Astrocyte (in vitro differentiated cells and primary cell): ENCODE measurements around the gene MTCH1. TPM values are rescaled to one million over a fixed set of nuclear protein-coding genes. Genes with fewer than 3 reads are reported as not detected.

Source experiments
- DNase-seq: peaks from one replicate; pipeline ENCODE4 v3.0.0-alpha.2; 2010; ENCODE audit warnings: low read depth
- FAIRE-seq: peaks from 2 replicates; lab custom pipeline; 2011; peaks lifted over from hg19 to GRCh38; lab: Jason Lieb, UNC
- H2AFZ ChIP-seq: 2 replicates; pipeline ENCODE4 v1.6.0; 2012; ENCODE audit warnings: low read depth, low read length, inconsistent platforms
- H3K27ac ChIP-seq: 2 replicates; pipeline ENCODE4 v1.5.1; 2011; ENCODE audit warnings: low read depth, low read length, inconsistent platforms
- H3K27me3 ChIP-seq: 2 replicates; pipeline ENCODE4 v1.6.0; 2011; ENCODE audit warnings: low read length, inconsistent platforms; ENCODE audit not compliant: insufficient read depth
- H3K36me3 ChIP-seq: 2 replicates; pipeline ENCODE4 v1.5.1; 2011; ENCODE audit warnings: low read length, inconsistent platforms; ENCODE audit not compliant: insufficient read depth
- H3K4me1 ChIP-seq: 2 replicates; pipeline ENCODE4 v1.5.1; 2011; ENCODE audit warnings: low read length, inconsistent platforms; ENCODE audit not compliant: insufficient read depth
- H3K4me2 ChIP-seq: 2 replicates; pipeline ENCODE4 v1.6.0; 2012; ENCODE audit warnings: low read length, inconsistent platforms
- H3K4me3 ChIP-seq: 2 replicates; pipeline ENCODE4 v1.5.1; 2011; ENCODE audit warnings: low read depth, mild to moderate bottlenecking, low read length, inconsistent platforms; ENCODE audit not compliant: insufficient read depth
- H3K79me2 ChIP-seq: 2 replicates; pipeline ENCODE4 v1.6.0; 2012; ENCODE audit warnings: mild to moderate bottlenecking, low read length, inconsistent platforms; ENCODE audit not compliant: insufficient read depth
- H3K9ac ChIP-seq: 2 replicates; pipeline ENCODE4 v1.6.0; 2012; ENCODE audit warnings: mild to moderate bottlenecking, low read length, inconsistent platforms
- H3K9me3 ChIP-seq: 2 replicates; pipeline ENCODE4 v1.5.1; 2012; ENCODE audit warnings: low read depth, mild to moderate bottlenecking, low read length, inconsistent platforms; ENCODE audit not compliant: insufficient read depth
- H4K20me1 ChIP-seq: 2 replicates; pipeline ENCODE4 v1.6.0; 2012; ENCODE audit warnings: low read length, inconsistent platforms; ENCODE audit not compliant: insufficient read depth
- H3K27ac Mint-ChIP-seq: one replicate; pipeline ENCODE4 v1.8.0; 2021; ENCODE audit warnings: mild to moderate bottlenecking, mixed read lengths; ENCODE audit not compliant: unreplicated experiment
- H3K27me3 Mint-ChIP-seq: one replicate; pipeline ENCODE4 v1.8.0; 2021; ENCODE audit warnings: low read depth, mixed read lengths; ENCODE audit not compliant: unreplicated experiment
- H3K36me3 Mint-ChIP-seq: one replicate; pipeline ENCODE4 v1.8.0; 2021; ENCODE audit warnings: low read depth, mixed read lengths; ENCODE audit not compliant: unreplicated experiment
- H3K4me1 Mint-ChIP-seq: one replicate; pipeline ENCODE4 v1.8.0; 2021; ENCODE audit warnings: low read depth, mixed read lengths; ENCODE audit not compliant: unreplicated experiment
- H3K4me3 Mint-ChIP-seq: one replicate; pipeline ENCODE4 v1.8.0; 2021; ENCODE audit warnings: mild to moderate bottlenecking, moderate library complexity, mixed read lengths; ENCODE audit not compliant: unreplicated experiment
- H3K9me3 Mint-ChIP-seq: one replicate; pipeline ENCODE4 v1.8.0; 2021; ENCODE audit warnings: mild to moderate bottlenecking, mixed read lengths; ENCODE audit not compliant: unreplicated experiment
- EZH2 ChIP-seq: IDR thresholded peaks from 2 replicates; pipeline ENCODE4 v1.6.1; 2012; ENCODE audit warnings: mild to moderate bottlenecking, low read length, inconsistent platforms; ENCODE audit not compliant: insufficient read depth
- total RNA-seq: library from RNA; stranded (reverse); gene quantifications from 2 replicates; pipeline ENCODE4 v1.2.1, GENCODE V29; 2021
- TF ChIP-seq, protein P1 (sequence below): IDR thresholded peaks from 2 replicates; pipeline ENCODE4 v1.5.1; 2011; ENCODE audit warnings: low read depth, mild to moderate bottlenecking, inconsistent platforms, low read length, moderate library complexity; ENCODE audit not compliant: insufficient read depth

Gene MTCH1
- total RNA-seq, 1 donor from 2014 or later, result 311 TPM

DNA sequence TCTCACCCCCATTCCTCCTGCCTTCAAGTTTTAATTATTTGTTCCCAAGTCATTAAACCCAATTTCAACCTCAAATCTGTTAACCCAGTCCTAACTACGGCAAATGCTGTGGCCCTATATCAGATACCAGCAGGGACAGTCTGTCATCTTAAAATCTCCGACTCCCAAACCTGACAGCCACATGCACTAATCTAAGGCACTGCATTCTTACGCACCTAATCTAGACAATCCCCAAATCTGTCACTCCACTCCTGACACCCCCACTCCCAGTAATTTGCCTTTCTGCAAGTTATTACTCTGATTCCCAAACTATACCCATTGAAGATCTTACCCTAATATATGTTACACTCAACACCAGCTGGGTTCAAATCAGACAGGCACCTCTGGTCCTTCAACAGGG is 2.5 kb downstream of the MTCH1 start:
- H3K79me2 ChIP-seq, result peaks cover 78% of the 10 kb centered on the region
- no peak overlapping the region for H3K27ac ChIP-seq
- no peak overlapping the region for H3K27ac Mint-ChIP-seq
- peaks cover 24% of the 10 kb centered on the region for H3K4me1 ChIP-seq
- H3K27me3 ChIP-seq, result no peaks in the 10 kb centered on the region
- H3K9me3 Mint-ChIP-seq, result no peaks in the 10 kb centered on the region
- no peak overlapping the region for H3K9ac ChIP-seq
- FAIRE-seq (no peak), DNase-seq (no peak)
- H3K9me3 ChIP-seq, result no peaks in the 10 kb centered on the region
- no peak overlapping the region for H3K4me3 Mint-ChIP-seq
- TF ChIP-seq, protein P1, sequence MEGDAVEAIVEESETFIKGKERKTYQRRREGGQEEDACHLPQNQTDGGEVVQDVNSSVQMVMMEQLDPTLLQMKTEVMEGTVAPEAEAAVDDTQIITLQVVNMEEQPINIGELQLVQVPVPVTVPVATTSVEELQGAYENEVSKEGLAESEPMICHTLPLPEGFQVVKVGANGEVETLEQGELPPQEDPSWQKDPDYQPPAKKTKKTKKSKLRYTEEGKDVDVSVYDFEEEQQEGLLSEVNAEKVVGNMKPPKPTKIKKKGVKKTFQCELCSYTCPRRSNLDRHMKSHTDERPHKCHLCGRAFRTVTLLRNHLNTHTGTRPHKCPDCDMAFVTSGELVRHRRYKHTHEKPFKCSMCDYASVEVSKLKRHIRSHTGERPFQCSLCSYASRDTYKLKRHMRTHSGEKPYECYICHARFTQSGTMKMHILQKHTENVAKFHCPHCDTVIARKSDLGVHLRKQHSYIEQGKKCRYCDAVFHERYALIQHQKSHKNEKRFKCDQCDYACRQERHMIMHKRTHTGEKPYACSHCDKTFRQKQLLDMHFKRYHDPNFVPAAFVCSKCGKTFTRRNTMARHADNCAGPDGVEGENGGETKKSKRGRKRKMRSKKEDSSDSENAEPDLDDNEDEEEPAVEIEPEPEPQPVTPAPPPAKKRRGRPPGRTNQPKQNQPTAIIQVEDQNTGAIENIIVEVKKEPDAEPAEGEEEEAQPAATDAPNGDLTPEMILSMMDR, result no peak
- TF ChIP-seq EZH2, result no peak
- H2AFZ ChIP-seq, result no peak overlapping the region
- peaks cover 68% of the 10 kb centered on the region for H4K20me1 ChIP-seq
- no peaks in the 10 kb centered on the region for H3K36me3 Mint-ChIP-seq
- peaks cover 16% of the 10 kb centered on the region for H3K36me3 ChIP-seq
- no peak overlapping the region for H3K4me3 ChIP-seq
- H3K4me2 ChIP-seq, result peak overlapping the region; percentile 96
- no peaks in the 10 kb centered on the region for H3K27me3 Mint-ChIP-seq
- H3K4me1 Mint-ChIP-seq, result peaks cover 36% of the 10 kb centered on the region

DNA sequence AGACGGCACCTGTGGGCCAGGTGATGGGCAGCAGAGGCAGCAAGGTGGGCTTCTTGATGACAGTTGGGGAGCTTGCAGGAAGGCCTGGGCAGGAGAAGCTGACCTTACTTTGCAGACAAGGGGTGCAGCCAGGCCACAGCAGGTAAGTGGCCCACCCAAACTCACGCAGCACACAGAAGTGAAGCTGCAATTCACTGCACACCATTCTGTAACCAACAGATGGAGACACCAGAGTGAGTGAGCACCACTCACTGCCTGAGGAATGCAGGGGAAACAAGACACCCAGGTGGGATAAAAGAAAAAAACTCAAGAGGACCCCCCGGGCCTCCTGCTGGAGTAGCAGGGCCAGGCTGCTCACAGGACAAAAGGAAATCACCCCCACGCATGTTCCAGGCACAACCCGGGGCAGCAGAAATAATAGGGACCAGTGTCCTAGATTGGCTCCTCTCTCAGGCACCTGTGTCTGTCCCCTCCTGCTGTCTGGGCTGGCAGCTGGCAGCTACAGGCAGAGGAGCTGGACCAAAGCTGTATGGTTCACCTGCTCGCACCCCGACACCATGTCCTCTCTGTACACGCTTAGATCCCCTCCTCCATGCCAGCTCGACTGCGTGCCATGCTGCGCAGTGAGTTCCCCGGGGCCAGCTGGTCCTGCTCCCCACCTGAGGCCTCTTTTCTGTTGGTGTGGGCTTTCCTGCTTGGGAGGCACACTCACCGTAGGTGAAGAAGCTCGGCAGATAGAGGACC is 4.9 kb downstream of the MTCH1 start:
- no peak overlapping the region for H3K9ac ChIP-seq
- peaks cover 93% of the 10 kb centered on the region for H3K79me2 ChIP-seq
- no peak overlapping the region for H3K4me2 ChIP-seq
- peaks cover 37% of the 10 kb centered on the region for H3K36me3 ChIP-seq
- H3K9me3 ChIP-seq, result no peaks in the 10 kb centered on the region
- H3K4me1 ChIP-seq, result peaks cover 18% of the 10 kb centered on the region
- Mint-ChIP-seq H3K27me3 (no peaks in the 10 kb centered on the region), H3K4me1 (peaks cover 27% of the 10 kb centered on the region), H3K4me3 (peak overlapping the region; percentile 40), H3K9me3 (no peaks in the 10 kb centered on the region), H3K27ac (no peak overlapping the region), H3K36me3 (peaks cover 5% of the 10 kb centered on the region)
- no peaks in the 10 kb centered on the region for H3K27me3 ChIP-seq
- no peak overlapping the region for H2AFZ ChIP-seq
- TF ChIP-seq EZH2, result no peak
- TF ChIP-seq, protein P1, result no peak
- peaks cover 92% of the 10 kb centered on the region for H4K20me1 ChIP-seq
- H3K4me3 ChIP-seq, result no peak overlapping the region
- DNase-seq (no peak), FAIRE-seq (no peak)
- no peak overlapping the region for H3K27ac ChIP-seq

DNA sequence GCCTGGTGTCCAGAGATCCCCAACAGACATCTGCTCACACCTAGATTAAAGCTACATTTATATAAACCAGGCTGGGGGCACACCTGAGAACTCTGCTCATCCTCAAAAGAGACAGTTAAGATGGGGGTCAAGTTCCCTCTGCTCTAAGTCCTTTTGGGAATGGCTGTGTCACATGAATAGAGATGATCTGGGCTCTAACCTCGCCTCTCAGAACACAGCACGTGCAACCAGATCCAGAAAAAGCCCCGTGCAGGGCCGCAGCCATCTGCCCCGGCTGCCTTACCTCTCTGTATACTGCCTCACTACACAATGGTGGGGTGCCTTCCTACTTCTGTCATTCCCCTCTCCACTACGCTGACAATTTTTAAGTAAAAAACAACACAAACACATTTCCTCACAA is 5.9 kb downstream of the MTCH1 start:
- peaks cover 100% of the 10 kb centered on the region for H4K20me1 ChIP-seq
- H3K27me3 ChIP-seq, result no peaks in the 10 kb centered on the region
- H3K9me3 Mint-ChIP-seq, result no peaks in the 10 kb centered on the region
- peaks cover 18% of the 10 kb centered on the region for H3K4me1 ChIP-seq
- no peak overlapping the region for H2AFZ ChIP-seq
- H3K27ac ChIP-seq, result no peak overlapping the region
- peaks cover 84% of the 10 kb centered on the region for H3K79me2 ChIP-seq
- H3K9ac ChIP-seq, result peak overlapping the region; percentile 12
- FAIRE-seq, result no peak
- peaks cover 10% of the 10 kb centered on the region for H3K36me3 Mint-ChIP-seq
- H3K4me3 Mint-ChIP-seq, result no peak overlapping the region
- no peaks in the 10 kb centered on the region for H3K9me3 ChIP-seq
- no peaks in the 10 kb centered on the region for H3K27me3 Mint-ChIP-seq
- TF ChIP-seq EZH2, result no peak
- TF ChIP-seq, protein P1, result no peak
- H3K27ac Mint-ChIP-seq, result no peak overlapping the region
- no peak overlapping the region for H3K4me3 ChIP-seq
- peaks cover 27% of the 10 kb centered on the region for H3K4me1 Mint-ChIP-seq
- no peak overlapping the region for H3K4me2 ChIP-seq
- H3K36me3 ChIP-seq, result peaks cover 44% of the 10 kb centered on the region
- DNase-seq, result no peak
